ENCODE data around the gene ARSI.

The ARSI gene

GRCh38 chr5:150307617-150308426, 5.1 kb upstream of the ARSI start:
- no peak for DNase-seq (ENCODE audit: low read depth in 3 of 3)

- no peak for DNase-seq (ENCODE audit: low read depth in 3 of 3)
Measured at GRCh38 chr5:150306775-150307174, 4.1 kb upstream of the ARSI start.

DNA sequence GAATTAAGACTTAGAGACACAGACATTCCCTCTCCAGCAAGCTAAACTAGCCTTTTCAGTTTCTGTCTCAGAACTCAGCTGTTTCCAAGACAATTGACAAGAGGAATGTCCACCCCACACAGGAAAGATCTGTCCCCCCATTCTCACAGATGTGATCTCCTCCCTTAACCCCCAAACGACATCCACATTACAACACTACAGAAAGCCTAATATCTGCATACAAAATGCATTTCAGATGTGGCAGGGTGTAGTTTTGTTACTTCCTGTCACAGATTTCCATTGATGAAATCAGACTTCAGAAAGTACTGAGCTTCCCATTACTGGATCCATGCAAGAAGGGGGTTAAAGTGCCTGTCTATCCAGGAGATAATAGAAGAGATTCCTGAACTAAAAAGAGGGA, 2.9 kb upstream of the ARSI start:
- no peak for DNase-seq (ENCODE audit: low read depth in 3 of 3)

- DNase-seq (ENCODE audit: low read depth in 3 of 3), result no peak
Measured at GRCh38 chr5:150305095-150305494, 2.4 kb upstream of the ARSI start.

DNA sequence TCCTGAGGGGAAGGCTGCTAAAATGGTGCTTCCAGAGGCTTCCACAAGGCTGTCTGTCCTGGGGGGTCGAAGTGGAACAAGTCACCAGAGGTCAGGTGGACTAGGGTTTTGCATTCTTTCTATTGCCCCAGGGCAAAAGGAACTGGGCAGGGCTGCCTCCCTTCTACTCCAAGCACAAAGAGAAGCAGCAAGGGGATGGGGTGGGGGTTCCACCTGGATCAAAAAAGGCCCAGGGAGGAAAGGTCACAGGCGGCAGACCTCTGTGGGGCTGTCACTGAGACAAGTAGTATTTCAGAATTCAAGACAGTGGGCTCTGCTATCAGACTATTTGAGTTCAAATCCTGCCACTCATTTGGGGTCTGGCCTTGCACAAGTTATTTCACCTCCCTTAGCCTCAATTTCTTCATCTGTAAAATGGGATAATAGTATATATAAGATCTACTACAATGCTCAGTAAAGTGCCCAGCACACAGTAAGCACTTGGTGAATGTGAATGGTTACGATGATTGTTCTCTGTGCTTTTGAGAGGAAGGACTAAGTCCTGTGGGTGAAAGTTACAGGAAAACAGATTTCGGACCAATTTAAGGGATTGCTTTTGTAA, 1.9 kb upstream of the ARSI start:
- no peak for DNase-seq (ENCODE audit: low read depth in 3 of 3)

- DNase-seq (ENCODE audit: low read depth in 3 of 3), result no peak
Measured at GRCh38 chr5:150303660-150304386, 1.1 kb upstream of the ARSI start.

DNA sequence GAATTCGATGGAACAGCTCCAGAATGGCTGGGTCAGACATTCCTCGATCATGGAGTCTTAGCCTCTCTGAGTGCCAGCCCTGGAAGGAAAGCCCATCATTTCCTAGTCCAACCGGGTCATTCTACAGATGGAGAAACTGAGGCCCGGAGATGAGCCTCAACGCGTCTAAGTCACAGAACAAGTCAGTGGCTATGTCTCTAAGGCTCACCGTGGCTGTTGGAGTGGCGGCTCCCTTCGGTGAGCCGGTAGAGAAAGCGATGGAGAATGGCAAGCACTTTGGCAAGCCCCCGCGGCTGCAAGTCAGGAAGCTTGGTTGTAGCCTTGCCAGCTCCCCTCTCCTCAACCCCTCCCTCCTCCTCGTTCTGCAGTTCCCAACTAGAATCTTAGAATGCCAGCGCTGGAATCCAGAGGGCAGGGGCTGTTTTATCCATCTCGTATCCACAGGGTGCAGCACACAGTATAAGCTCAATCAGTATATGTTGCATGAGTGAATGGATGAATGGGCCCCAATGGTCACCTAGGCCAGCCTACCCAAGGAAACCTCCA, 438 bp upstream of the ARSI start:
- no peak for DNase-seq (ENCODE audit: low read depth in 3 of 3)

GRCh38 chr5:150301901-150302300, 804 bp downstream of the ARSI start:
- DNase-seq (ENCODE audit: low read depth in 3 of 3), result no peak

GRCh38 chr5:150301170-150301505, 1.6 kb downstream of the ARSI start:
- no peak for DNase-seq (ENCODE audit: low read depth in 3 of 3)

DNA sequence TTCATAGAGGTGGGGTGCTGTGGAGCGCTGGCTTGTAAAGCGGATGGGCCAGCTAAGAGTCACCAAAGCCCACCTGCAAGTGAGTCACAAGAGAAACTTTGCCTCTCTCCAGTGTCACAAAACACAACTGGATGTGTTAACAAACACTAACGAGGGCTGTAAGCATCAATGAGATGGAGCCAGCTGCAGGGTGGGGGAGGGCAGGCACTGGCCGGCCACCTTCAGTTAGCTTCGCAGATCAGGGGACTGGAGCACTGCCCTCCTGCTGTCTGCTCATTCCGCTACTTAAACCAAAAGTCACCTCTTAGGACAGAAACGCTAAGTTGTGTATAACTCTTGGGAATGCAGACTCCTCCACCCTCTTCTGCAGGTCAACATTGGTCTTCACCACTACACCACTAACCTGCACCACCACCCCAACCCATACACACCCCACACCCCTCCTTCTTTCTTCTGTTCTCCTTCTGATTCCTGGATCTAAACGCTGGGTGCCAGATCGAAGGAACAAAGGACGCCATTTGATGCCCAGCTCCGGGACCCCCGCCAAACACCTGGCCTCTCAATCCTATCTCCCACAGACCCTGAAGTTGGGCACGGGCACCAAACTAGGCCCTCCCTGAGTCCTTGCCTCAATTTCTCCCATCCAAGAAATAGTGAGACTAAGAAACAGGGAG, 2.1 kb downstream of the ARSI start:
- no peak for DNase-seq (ENCODE audit: low read depth in 3 of 3)

- DNase-seq (ENCODE audit: low read depth in 3 of 3), result no peak
Measured at GRCh38 chr5:150299571-150300327, 3.0 kb downstream of the ARSI start.

- no peak for DNase-seq (ENCODE audit: low read depth in 3 of 3)
Measured at GRCh38 chr5:150298701-150299451, 3.8 kb downstream of the ARSI start.

GRCh38 chr5:150297934-150298595, 4.6 kb downstream of the ARSI start:
- no peak for DNase-seq (ENCODE audit: low read depth in 3 of 3)

- DNase-seq (ENCODE audit: low read depth in 3 of 3), result no peak
Measured at GRCh38 chr5:150297236-150297890, 5.3 kb downstream of the ARSI start.

GRCh38 chr5:150296496-150296895, 6.2 kb downstream of the ARSI start:
- no peak for DNase-seq (ENCODE audit: low read depth in 3 of 3)

- DNase-seq (ENCODE audit: low read depth in 3 of 3), result no peak
Measured at GRCh38 chr5:150295741-150296486, 6.8 kb downstream of the ARSI start.

- no peak for DNase-seq (ENCODE audit: low read depth in 3 of 3)
Measured at GRCh38 chr5:150295172-150295634, 7.5 kb downstream of the ARSI start.

DNA sequence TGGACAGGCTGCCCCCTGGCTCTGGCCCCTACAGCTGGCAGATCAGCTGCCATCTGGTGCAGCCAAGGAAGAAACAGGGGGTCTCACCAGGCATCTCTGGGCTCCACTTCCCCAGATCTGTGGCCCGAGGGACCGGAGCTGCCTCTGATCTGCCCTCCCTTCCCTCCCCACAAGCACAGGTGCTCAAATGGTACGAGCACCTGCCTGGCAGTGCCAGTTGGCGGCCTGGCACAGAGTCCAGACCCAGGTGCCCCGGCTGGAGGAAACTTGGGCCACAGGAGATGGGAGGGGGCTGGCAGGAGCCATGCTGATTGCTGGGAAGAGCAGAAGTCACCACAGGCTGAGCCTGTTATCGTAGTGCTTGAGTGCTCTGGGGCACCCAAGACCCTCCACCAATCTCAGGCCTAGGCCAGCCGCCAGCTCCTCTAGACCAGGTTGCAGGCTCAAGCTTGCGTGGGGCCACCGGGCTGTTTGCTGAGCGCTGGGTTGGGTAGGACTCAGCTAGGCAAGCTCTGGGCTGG, 8.1 kb downstream of the ARSI start:
- no peak for DNase-seq (ENCODE audit: low read depth in 3 of 3)

All from stimulated activated CD4-positive, alpha-beta T cell treated with anti-CD3 and anti-CD28 coated beads, TNF-alpha, amount 100 ng/mL, for 24 hours (primary cell).